IMR-90 (cell line): ENCODE results near the gene HDGFL2. TPM values are rescaled to one million over a fixed set of nuclear protein-coding genes. Genes with fewer than 3 reads are reported as not detected.

Experiments
- ATAC-seq: fragments of 200-7000 bp; cut with Tn5 transposase; 2 replicates; pipeline ENCODE4 v1.9.1; 2020; ENCODE audit warnings: low read depth, mild to moderate bottlenecking, moderate library complexity
- BruUV-seq: library from RNA; stranded (reverse); fragments of 400-500 nt; replicated peaks from 2 replicates; lab custom pipeline; 2021; lab: Mats Ljungman, UMichigan
- CTCF ChIA-PET: fragments of 300-600 bp; formaldehyde crosslinking; extraction: SDS; loops from one replicate; lab custom pipeline; 2021; ENCODE audit warnings: antibody characterized with exemption; lab: Yijun Ruan, JAX
- POLR2A ChIA-PET: fragments of 300-600 bp; sonication (Branson Sonifier 250); formaldehyde crosslinking; loops from one replicate; lab custom pipeline; 2022; ENCODE audit warnings: antibody characterized with exemption; ENCODE audit not compliant: unreplicated experiment; lab: Charles Lee
- DNase-seq: peaks from one replicate; pipeline ENCODE4 v3.0.0; 2013
- H2AFZ ChIP-seq: replicated peaks from 2 replicates; pipeline ENCODE3; 2013; ENCODE audit warnings: low read length, mild to moderate bottlenecking; ENCODE audit not compliant: poor library complexity
- H2AK5ac ChIP-seq: 2 replicates; pipeline ENCODE4 v1.6.1; 2013; ENCODE audit warnings: low read depth, low read length, inconsistent platforms
- H2AK9ac ChIP-seq: replicated peaks from 2 replicates; pipeline ENCODE3; 2013; ENCODE audit warnings: mild to moderate bottlenecking, low read depth, low read length, moderate library complexity; ENCODE audit not compliant: poor library complexity
- H2BK120ac ChIP-seq: 2 replicates; pipeline ENCODE4 v1.6.1; 2013; ENCODE audit warnings: low read depth, low read length, inconsistent platforms
- H2BK15ac ChIP-seq: 3 replicates; pipeline ENCODE4 v1.6.1; 2013; ENCODE audit warnings: low read depth, low read length, inconsistent platforms
- H2BK20ac ChIP-seq: 2 replicates; pipeline ENCODE4 v1.6.1; 2013; ENCODE audit warnings: low read depth, mild to moderate bottlenecking, inconsistent platforms, low read length, moderate library complexity
- H2BK5ac ChIP-seq: 2 replicates; pipeline ENCODE4 v1.6.1; 2013; ENCODE audit warnings: mild to moderate bottlenecking, low read depth, low read length, inconsistent platforms; ENCODE audit not compliant: poor library complexity, severe bottlenecking
- H3K14ac ChIP-seq: replicated peaks from 2 replicates; pipeline ENCODE4 v1.6.1; 2013; ENCODE audit warnings: low read depth, low read length, inconsistent platforms
- H3K18ac ChIP-seq: 2 replicates; pipeline ENCODE4 v1.6.1; 2013; ENCODE audit warnings: low read depth, low read length, control low read depth
- H3K23ac ChIP-seq: 2 replicates; pipeline ENCODE4 v1.6.1; 2013; ENCODE audit warnings: low read depth, low read length, inconsistent platforms
- H3K27ac ChIP-seq: 2 replicates; pipeline ENCODE4 v1.5.1; 2013; ENCODE audit warnings: mild to moderate bottlenecking, control low read depth, low read length; ENCODE audit not compliant: insufficient read depth
- H3K27me3 ChIP-seq: 2 replicates; pipeline ENCODE4 v1.6.1; 2013; ENCODE audit warnings: low read length; ENCODE audit not compliant: control insufficient read depth, insufficient read depth
- H3K36me3 ChIP-seq: 2 replicates; pipeline ENCODE4 v1.6.1; 2013; ENCODE audit warnings: low read length, mixed read lengths; ENCODE audit not compliant: control insufficient read depth, insufficient read depth
- H3K4ac ChIP-seq: 2 replicates; pipeline ENCODE4 v1.6.1; 2013; ENCODE audit warnings: low read depth, low read length, inconsistent platforms
- H3K4me1 ChIP-seq: 2 replicates; pipeline ENCODE4 v1.6.1; 2013; ENCODE audit warnings: low read length, mixed read lengths; ENCODE audit not compliant: control insufficient read depth, insufficient read depth
- H3K4me2 ChIP-seq: 2 replicates; pipeline ENCODE4 v1.6.1; 2013; ENCODE audit warnings: low read depth, mild to moderate bottlenecking, control low read depth, low read length, moderate library complexity
- H3K4me3 ChIP-seq: 2 replicates; pipeline ENCODE4 v1.5.1; 2013; ENCODE audit warnings: low read depth, mild to moderate bottlenecking, control low read depth, low read length, moderate library complexity; ENCODE audit not compliant: insufficient read depth
- H3K56ac ChIP-seq: 2 replicates; pipeline ENCODE4 v1.6.1; 2013; ENCODE audit warnings: low read length, inconsistent platforms; ENCODE audit not compliant: insufficient read depth; ENCODE audit errors: extremely low read depth
- H3K79me1 ChIP-seq, 2 experiments: 2 replicates each; pipeline ENCODE4 v1.6.1; 2013; ENCODE audit warnings: low read length in 2 of 2, inconsistent platforms in 1 of 2, low read depth in 1 of 2
- H3K9ac ChIP-seq: 2 replicates; pipeline ENCODE4 v1.6.1; 2013; ENCODE audit warnings: low read depth, low read length, control low read depth
- H3K9me1 ChIP-seq: 2 replicates; pipeline ENCODE4 v1.6.1; 2013; ENCODE audit warnings: low read length, inconsistent platforms; ENCODE audit not compliant: insufficient read depth
- H3K9me3 ChIP-seq: 2 replicates; pipeline ENCODE4 v1.6.1; 2013; ENCODE audit warnings: low read length; ENCODE audit not compliant: control insufficient read depth, insufficient read depth
- H4K20me1 ChIP-seq: 2 replicates; pipeline ENCODE4 v1.6.1; 2013; ENCODE audit warnings: low read length, inconsistent platforms; ENCODE audit not compliant: insufficient read depth
- H4K5ac ChIP-seq: 2 replicates; pipeline ENCODE4 v1.6.1; 2013; ENCODE audit warnings: mild to moderate bottlenecking, low read depth, low read length, control low read depth
- H4K8ac ChIP-seq, 2 experiments: 2 replicates each; pipeline ENCODE4 v1.6.1; 2013; ENCODE audit warnings: low read depth in 2 of 2, low read length in 2 of 2, control low read depth in 1 of 2, inconsistent platforms in 1 of 2
- H4K91ac ChIP-seq: 2 replicates; pipeline ENCODE4 v1.6.1; 2013; ENCODE audit warnings: low read depth, low read length, inconsistent platforms; ENCODE audit not compliant: insufficient read depth
- CHD1 ChIP-seq: IDR thresholded peaks from 2 replicates; pipeline ENCODE4 v1.6.1; 2012; ENCODE audit warnings: low read depth, low read length, improper control_type of control experiment
- FOS ChIP-seq: fragments of 150-350 bp; IDR thresholded peaks from 2 replicates; pipeline ENCODE4 v1.6.1; 2016; ENCODE audit warnings: low read depth, low read length
- RCOR1 ChIP-seq: IDR thresholded peaks from 2 replicates; pipeline ENCODE4 v1.6.1; 2012; ENCODE audit warnings: mild to moderate bottlenecking, low read length, improper control_type of control experiment; ENCODE audit not compliant: insufficient replicate concordance
- SMC3 ChIP-seq: fragments of 150-350 bp; IDR thresholded peaks from 2 replicates; pipeline ENCODE4 v1.6.1; 2016; ENCODE audit warnings: low read depth, mild to moderate bottlenecking, antibody characterized with exemption, low read length, moderate library complexity
- WGBS, 2 experiments: methylation state at CpG; one replicate each; pipeline versions ENCODE4 v1.1.5 to v1.1.7; 2013; ENCODE audit warnings: missing lambda C conversion rate in 2 of 2; ENCODE audit not compliant: insufficient read length in 1 of 2; ENCODE audit errors: extremely low coverage in 2 of 2; 5-methylcytosine and 5-hydroxymethylcytosine counted together
- dilution Hi-C: fragments of 300-500 bp; cut with HindIII; formaldehyde crosslinking; loops from one replicate; pipeline ENCODE4 v1.14.3; 2018; ENCODE audit warnings: low sequenced_read_pairs; ENCODE audit not compliant: unreplicated experiment
- in situ Hi-C: fragments of 300-500 bp; cut with MboI; formaldehyde crosslinking; loops from 3 replicates; pipeline ENCODE4 v1.14.3; 2019; ENCODE audit warnings: low sequenced_read_pairs, inconsistent platforms, mixed read lengths
- intact Hi-C: fragments of 100-400 bp; cut with micrococcal nuclease; formaldehyde crosslinking; loops from 2 replicates; pipeline ENCODE4 v1.10.0; 2022
- polyA plus RNA-seq, 3 experiments: library from polyadenylated mRNA; depleted of rRNA; stranded (reverse); fragments of >200 nt; gene quantifications; 2 replicates each; pipeline ENCODE4 v1.2.3, GENCODE V29; 2012; ENCODE audit warnings: low replicate concordance in 1 of 3
- total RNA-seq: library from RNA; depleted of rRNA; stranded (reverse); fragments of >200 nt; gene quantifications from 2 replicates; pipeline ENCODE4 v1.2.3, GENCODE V29; 2012
- TF ChIP-seq, protein P1 (sequence below): fragments of 150-350 bp; IDR thresholded peaks from 2 replicates; pipeline ENCODE4 v1.6.1; 2017; ENCODE audit warnings: mild to moderate bottlenecking, antibody characterized with exemption, low read length, low read depth
- TF ChIP-seq, protein P2 (sequence below): fragments of 150-350 bp; IDR thresholded peaks from 2 replicates; pipeline ENCODE4 v1.6.1; 2016; ENCODE audit warnings: low read depth, mild to moderate bottlenecking, low read length, moderate library complexity, borderline replicate concordance

HDGFL2 gene
- total and polyA plus RNA-seq, 2 of the 4 experiments (the other 2 are of a cell fraction), result 35.8 to 48.5 TPM

DNA sequence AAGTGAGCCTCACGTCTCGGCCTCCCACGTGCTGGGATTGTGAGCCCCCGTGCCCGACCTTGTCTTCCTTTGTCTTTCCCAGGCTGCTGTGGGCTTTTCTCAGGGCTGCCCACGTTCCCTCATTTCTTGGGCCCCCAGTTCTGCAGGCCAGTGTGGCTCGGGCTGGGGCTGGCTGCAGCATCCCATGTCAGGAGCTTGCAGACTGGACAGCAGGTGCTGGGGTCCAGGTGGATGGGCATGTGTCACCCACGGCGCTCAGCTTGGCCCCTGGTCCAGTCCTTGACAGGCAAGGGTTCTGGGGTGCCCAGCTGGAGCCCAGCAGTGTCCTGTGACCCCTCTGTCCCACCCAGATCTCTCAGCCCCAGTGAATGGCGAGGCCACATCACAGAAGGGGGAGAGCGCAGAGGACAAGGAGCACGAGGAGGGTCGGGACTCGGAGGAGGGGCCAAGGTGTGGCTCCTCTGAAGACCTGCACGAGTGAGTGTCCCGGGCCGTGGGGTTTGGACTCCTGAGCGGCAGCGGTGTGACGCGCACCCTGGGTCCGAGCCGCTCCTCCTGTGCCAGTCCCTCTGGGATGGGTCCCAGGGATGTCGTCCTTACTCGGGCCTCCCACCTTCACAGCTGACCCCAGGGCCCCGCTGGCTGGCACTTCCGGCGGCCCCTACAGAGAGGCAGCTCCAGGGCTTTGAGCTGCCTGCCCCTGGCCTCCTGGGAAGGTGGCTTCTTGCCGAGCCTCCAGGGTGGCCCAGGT lies 28.9 kb downstream of the HDGFL2 start:
- no peak overlapping the region for H3K14ac ChIP-seq
- H2BK15ac ChIP-seq, result no peak overlapping the region
- H2AFZ ChIP-seq, result no peak overlapping the region
- CTCF ChIA-PET, result interaction anchor here (0.7 kb wide), 1 partner anchor 32 kb away, joined by 3 read pairs; no protein-coding TSS in a partner anchor
- 0 out of 2 replicates have a peak, but pooled peaks cover 2% of the 10 kb centered on the region for H3K9me1 ChIP-seq
- H3K27me3 ChIP-seq, result no peaks in the 10 kb centered on the region
- no TSS peak for BruUV-seq
- dilution Hi-C loops (no loop called here), intact Hi-C loops (no loop called here), in situ Hi-C loops (no loop called here)
- H3K9ac ChIP-seq, result no peak overlapping the region
- WGBS, 2 experiments, result 90% methylated on average over 19 of the region's 29 CpGs; no CpG with 5 or more reads in 1 of the 2 experiments
- no peak for TF ChIP-seq CHD1
- no peak for TF ChIP-seq SMC3
- TF ChIP-seq, protein P1, sequence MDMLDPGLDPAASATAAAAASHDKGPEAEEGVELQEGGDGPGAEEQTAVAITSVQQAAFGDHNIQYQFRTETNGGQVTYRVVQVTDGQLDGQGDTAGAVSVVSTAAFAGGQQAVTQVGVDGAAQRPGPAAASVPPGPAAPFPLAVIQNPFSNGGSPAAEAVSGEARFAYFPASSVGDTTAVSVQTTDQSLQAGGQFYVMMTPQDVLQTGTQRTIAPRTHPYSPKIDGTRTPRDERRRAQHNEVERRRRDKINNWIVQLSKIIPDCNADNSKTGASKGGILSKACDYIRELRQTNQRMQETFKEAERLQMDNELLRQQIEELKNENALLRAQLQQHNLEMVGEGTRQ, result no peak
- TF ChIP-seq RCOR1, result no peak
- no peak for TF ChIP-seq FOS
- TF ChIP-seq, protein P2, sequence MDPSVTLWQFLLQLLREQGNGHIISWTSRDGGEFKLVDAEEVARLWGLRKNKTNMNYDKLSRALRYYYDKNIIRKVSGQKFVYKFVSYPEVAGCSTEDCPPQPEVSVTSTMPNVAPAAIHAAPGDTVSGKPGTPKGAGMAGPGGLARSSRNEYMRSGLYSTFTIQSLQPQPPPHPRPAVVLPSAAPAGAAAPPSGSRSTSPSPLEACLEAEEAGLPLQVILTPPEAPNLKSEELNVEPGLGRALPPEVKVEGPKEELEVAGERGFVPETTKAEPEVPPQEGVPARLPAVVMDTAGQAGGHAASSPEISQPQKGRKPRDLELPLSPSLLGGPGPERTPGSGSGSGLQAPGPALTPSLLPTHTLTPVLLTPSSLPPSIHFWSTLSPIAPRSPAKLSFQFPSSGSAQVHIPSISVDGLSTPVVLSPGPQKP, result no peak
- ATAC-seq, result no peak
- no peaks in the 10 kb centered on the region; a peak in 1 of 4 replicates for H3K79me1 ChIP-seq
- no peak overlapping the region for H2AK5ac ChIP-seq
- no peak overlapping the region for H3K4me2 ChIP-seq
- H4K8ac ChIP-seq, result no peak overlapping the region
- H4K91ac ChIP-seq, result no peak overlapping the region
- POLR2A ChIA-PET, result no interaction called here
- H3K4me1 ChIP-seq, result no peaks in the 10 kb centered on the region
- no peak overlapping the region for H2AK9ac ChIP-seq
- no peak overlapping the region for H3K4ac ChIP-seq
- no peak overlapping the region for H3K27ac ChIP-seq
- no peak for DNase-seq
- H4K5ac ChIP-seq, result no peak overlapping the region
- H3K9me3 ChIP-seq, result no peaks in the 10 kb centered on the region
- no peak overlapping the region for H2BK5ac ChIP-seq
- no peak overlapping the region for H3K4me3 ChIP-seq
- H4K20me1 ChIP-seq, result no peaks in the 10 kb centered on the region
- H2BK120ac ChIP-seq, result no peak overlapping the region
- H3K56ac ChIP-seq, result no peak overlapping the region
- peaks cover 74% of the 10 kb centered on the region for H3K36me3 ChIP-seq
- no peak overlapping the region for H3K18ac ChIP-seq
- no peak overlapping the region for H2BK20ac ChIP-seq
- no peak overlapping the region for H3K23ac ChIP-seq
